HL-60 (cell line): ENCODE measurements around the gene ABL2.
"Not testable (repeated sequence)": the region's sequence is repeated elsewhere in the genome, so short reads cannot be mapped to it uniquely, and the experiment has no call there.

Experiments used
- CTCF ChIP-seq: IDR thresholded peaks from one replicate; pipeline ENCODE4 v1.5.1; 2011; ENCODE audit warnings: low read length, control low read depth, inconsistent platforms; ENCODE audit not compliant: insufficient read depth
- GABPA ChIP-seq: IDR thresholded peaks from 2 replicates; pipeline ENCODE4 v1.6.1; 2012; ENCODE audit warnings: low read depth
- POLR2AphosphoS5 ChIP-seq: IDR thresholded peaks from 2 replicates; pipeline ENCODE4 v1.6.1; 2012; ENCODE audit warnings: low read depth

DNA sequence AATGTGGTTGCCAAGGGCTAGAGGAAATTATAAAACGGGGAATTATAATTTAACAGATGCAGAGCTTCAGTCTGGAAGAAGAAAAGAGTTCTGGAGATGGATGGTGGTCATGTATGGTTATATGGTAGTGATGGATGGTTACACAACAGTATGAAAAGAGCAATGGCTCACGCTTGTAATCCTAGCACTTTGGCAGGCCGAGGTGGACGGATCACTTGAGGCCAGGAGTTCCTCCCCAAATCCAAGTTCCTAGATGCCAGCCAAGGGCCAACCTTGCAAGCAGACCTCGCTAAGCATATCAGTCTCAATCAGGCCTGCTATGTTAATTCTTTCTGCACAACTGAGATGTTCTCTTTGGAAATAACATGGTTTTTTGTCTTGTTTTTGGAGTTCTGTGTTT, 33.6 kb downstream of the ABL2 start:
- TF ChIP-seq CTCF, GABPA, POLR2AphosphoS5: not testable (repeated sequence)
